NB4 (cell line): ENCODE measurements around the gene CDH13.

Experiments
- CTCF ChIP-seq: IDR thresholded peaks from one replicate; pipeline ENCODE4 v1.5.1; 2012; ENCODE audit warnings: low read depth, low read length
- MAX ChIP-seq: IDR thresholded peaks from 2 replicates; pipeline ENCODE4 v1.6.1; 2011; ENCODE audit warnings: low read depth, low read length
- POLR2A ChIP-seq: IDR thresholded peaks from 2 replicates; pipeline ENCODE4 v1.6.1; 2011; ENCODE audit warnings: mild to moderate bottlenecking; ENCODE audit not compliant: insufficient read length; ENCODE audit errors: extremely low read depth

- TF ChIP-seq CTCF = no peak
- TF ChIP-seq MAX = no peak
- TF ChIP-seq POLR2A = no peak
These were observed 503.3 kb downstream of the CDH13 start for GRCh38 chr16:83130039-83130438.
